ENCODE results near the gene SH3RF3.
A peak's percentile ranks its signal among the peaks of the same experiment; 100 is the strongest.

SH3RF3 gene

DNA sequence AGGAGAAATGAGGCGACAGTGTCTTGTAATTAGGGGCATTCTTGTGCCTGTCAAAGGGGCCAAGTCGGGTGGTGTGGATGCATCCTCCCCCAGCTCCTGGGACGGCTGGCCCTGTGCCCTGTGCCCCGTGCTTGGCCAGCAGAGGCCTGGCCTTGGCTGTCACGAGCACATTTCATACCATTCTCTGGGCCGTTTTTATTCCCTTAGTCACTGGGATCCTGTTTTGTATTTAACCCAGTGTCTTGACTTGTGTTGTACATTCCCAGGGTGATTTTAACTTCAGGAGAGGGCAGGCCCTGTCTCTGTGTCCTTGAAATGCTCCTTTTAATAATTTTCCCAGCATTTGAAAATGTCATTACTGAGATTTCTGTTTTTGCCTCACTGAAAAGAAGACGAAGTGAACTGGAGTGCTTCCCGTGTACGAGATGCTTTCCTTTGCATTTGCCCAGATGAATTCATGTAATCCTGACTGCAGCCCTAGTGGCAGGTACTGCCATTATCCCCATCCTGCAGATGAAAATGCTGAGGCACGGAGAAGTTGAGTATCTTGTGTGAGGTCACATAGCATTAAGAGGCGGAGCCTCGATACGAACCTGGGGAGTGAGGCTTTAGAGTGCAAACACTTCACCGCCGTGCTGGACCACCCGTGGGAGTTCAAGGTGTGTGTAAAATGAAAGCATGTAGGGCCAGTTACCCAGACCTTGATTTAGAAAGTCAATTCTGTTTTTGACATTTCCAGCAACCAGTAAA lies 57.0 kb downstream of the SH3RF3 start:
- ATAC-seq = peak; percentile 92

GRCh38 chr2:109186656-109187250 lies 57.7 kb downstream of the SH3RF3 start:
- no peak for ATAC-seq
- TF ChIP-seq CREB5 (CRISPR knock-in tag; IDR thresholded peaks at IDR 0.05; ENCODE audit: low read depth) (no peak), RARB (CRISPR knock-in tag; IDR thresholded peaks at IDR 0.05) (no peak), ZNF8 (CRISPR knock-in tag; IDR thresholded peaks at IDR 0.05) (no peak), ZFP30 (CRISPR knock-in tag; IDR thresholded peaks at IDR 0.05) (no peak), OSR1 (CRISPR knock-in tag; IDR thresholded peaks at IDR 0.05) (no peak), ZNF565 (CRISPR knock-in tag; conservative IDR thresholded peaks at IDR 0.05; ENCODE audit: low read depth) (no peak)

More for the DNA sequence above, 57.0 kb downstream of the SH3RF3 start:
- no peak for TF ChIP-seq OSR1 (CRISPR knock-in tag; IDR thresholded peaks at IDR 0.05)
- no peak for TF ChIP-seq ZNF565 (CRISPR knock-in tag; conservative IDR thresholded peaks at IDR 0.05; ENCODE audit: low read depth)
- no peak for TF ChIP-seq ZNF70 (CRISPR knock-in tag; IDR thresholded peaks at IDR 0.05)
- no peak for TF ChIP-seq ZNF8 (CRISPR knock-in tag; IDR thresholded peaks at IDR 0.05)
- no peak for TF ChIP-seq TSHZ2 (CRISPR knock-in tag; IDR thresholded peaks at IDR 0.05)
- TF ChIP-seq ZFP30 (CRISPR knock-in tag; IDR thresholded peaks at IDR 0.05) = no peak
- no peak for TF ChIP-seq CREB5 (CRISPR knock-in tag; IDR thresholded peaks at IDR 0.05; ENCODE audit: low read depth)
- no peak for TF ChIP-seq ESRRG (CRISPR knock-in tag; IDR thresholded peaks at IDR 0.05)
- no peak for TF ChIP-seq ZC3H10 (CRISPR knock-in tag; IDR thresholded peaks at IDR 0.05)

DNA sequence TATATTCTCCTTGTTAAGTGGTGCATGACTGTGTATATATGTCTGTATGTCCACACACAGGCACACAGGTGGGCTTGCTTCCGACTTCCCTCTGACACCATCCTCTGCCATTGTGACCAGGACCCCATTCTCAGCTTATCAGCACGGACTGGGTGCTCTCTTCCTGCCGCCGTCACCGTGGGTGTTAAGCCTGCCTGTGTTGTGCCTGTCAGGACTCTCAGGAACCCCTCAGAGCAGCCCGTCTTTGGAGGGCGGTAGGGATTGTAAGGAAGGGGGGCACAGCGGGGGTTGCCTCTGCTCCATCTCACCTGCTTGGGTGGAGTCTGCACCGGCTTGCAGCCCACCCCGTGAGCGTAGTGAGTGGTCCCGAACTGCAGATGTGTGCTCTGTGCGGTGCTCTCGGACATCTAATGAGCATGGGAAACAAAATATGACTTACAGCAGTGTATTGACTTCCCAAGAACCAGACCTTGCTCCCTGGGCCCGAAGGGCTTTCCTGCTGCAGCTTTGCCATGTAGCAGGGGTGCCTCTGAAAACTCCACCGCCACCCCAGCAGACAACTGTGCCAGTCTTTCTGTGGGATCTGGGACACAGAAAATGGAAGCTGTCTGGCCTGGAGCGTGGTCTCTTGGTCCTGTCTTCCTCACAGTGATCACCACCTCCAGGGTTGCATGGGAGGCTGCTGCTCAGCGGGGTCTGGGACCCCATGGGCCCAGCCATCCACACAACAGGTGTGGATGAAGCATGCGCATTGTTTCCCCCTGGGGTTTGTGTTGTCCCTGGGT lies 58.9 kb downstream of the SH3RF3 start:
- TF ChIP-seq CSRNP3 (CRISPR knock-in tag; IDR thresholded peaks at IDR 0.05) = no peak
- TF ChIP-seq CSDC2 (CRISPR knock-in tag; IDR thresholded peaks at IDR 0.05) = no peak
- no peak for TF ChIP-seq OSR1 (CRISPR knock-in tag; IDR thresholded peaks at IDR 0.05)
- no peak for TF ChIP-seq ZFP3 (CRISPR knock-in tag; IDR thresholded peaks at IDR 0.05)
- no peak for TF ChIP-seq SNAI2 (CRISPR knock-in tag; IDR thresholded peaks at IDR 0.05)
- TF ChIP-seq PATZ1 (CRISPR knock-in tag; IDR thresholded peaks at IDR 0.05; ENCODE audit: borderline replicate concordance) = no peak
- no peak for TF ChIP-seq TSHZ2 (CRISPR knock-in tag; IDR thresholded peaks at IDR 0.05)
- TF ChIP-seq CREB5 (CRISPR knock-in tag; IDR thresholded peaks at IDR 0.05; ENCODE audit: low read depth) = no peak
- TF ChIP-seq GLIS3 (CRISPR knock-in tag; IDR thresholded peaks at IDR 0.05) = no peak
- TF ChIP-seq ZNF565 (CRISPR knock-in tag; conservative IDR thresholded peaks at IDR 0.05; ENCODE audit: low read depth) = no peak
- TF ChIP-seq TOX (CRISPR knock-in tag; IDR thresholded peaks at IDR 0.05; ENCODE audit: borderline replicate concordance) = no peak
- TF ChIP-seq ZNF8 (CRISPR knock-in tag; IDR thresholded peaks at IDR 0.05) = no peak
- TF ChIP-seq TCF4 (CRISPR knock-in tag; IDR thresholded peaks at IDR 0.05; ENCODE audit: borderline replicate concordance) = no peak
- no peak for TF ChIP-seq ESRRG (CRISPR knock-in tag; IDR thresholded peaks at IDR 0.05)
- TF ChIP-seq ZFP30 (CRISPR knock-in tag; IDR thresholded peaks at IDR 0.05) = no peak
- TF ChIP-seq ARNTL (CRISPR knock-in tag; IDR thresholded peaks at IDR 0.05; ENCODE audit: borderline replicate concordance, low read depth) = no peak
- no peak for ATAC-seq

All from SK-N-SH treated with all-trans-retinoic acid at 6 μM for 48 hours (cell line).